MCF 10A (cell line): ENCODE data around the gene SLC13A3. TPM values are rescaled to one million over a fixed set of nuclear protein-coding genes. Genes with fewer than 3 reads are reported as not detected.

Experiments
- BruUV-seq: library from RNA; stranded (reverse); fragments of 400-500 nt; replicated peaks from 2 replicates; lab custom pipeline; 2021; lab: Mats Ljungman, UMichigan
- CTCF ChIA-PET: fragments of 300-600 bp; sonication (Branson Sonifier 250); formaldehyde crosslinking; extraction: SDS; loops from one replicate; lab custom pipeline; 2021; ENCODE audit warnings: antibody characterized with exemption, inconsistent platforms; lab: Yijun Ruan, JAX
- POLR2A ChIA-PET: fragments of 300-600, 350-650 bp; sonication (Branson Sonifier 250); formaldehyde crosslinking; extraction: SDS; loops from one replicate; lab custom pipeline; 2020; ENCODE audit warnings: antibody characterized with exemption, inconsistent platforms; lab: Yijun Ruan, JAX
- DNase-seq: peaks from one replicate; pipeline ENCODE4 v3.0.0-alpha.2; 2018; ENCODE audit not compliant: unreplicated experiment
- H3K27ac Mint-ChIP-seq: one replicate; pipeline ENCODE4 v1.8.0; 2022; ENCODE audit warnings: mild to moderate bottlenecking, low read depth, mixed read lengths; ENCODE audit not compliant: unreplicated experiment
- H3K27me3 Mint-ChIP-seq: one replicate; pipeline ENCODE4 v1.8.0; 2022; ENCODE audit warnings: mixed read lengths; ENCODE audit not compliant: insufficient read depth, unreplicated experiment
- H3K36me3 Mint-ChIP-seq: one replicate; pipeline ENCODE4 v1.8.0; 2022; ENCODE audit warnings: mild to moderate bottlenecking, moderate library complexity, mixed read lengths; ENCODE audit not compliant: insufficient read depth, unreplicated experiment
- H3K4me1 Mint-ChIP-seq: one replicate; pipeline ENCODE4 v1.8.0; 2022; ENCODE audit warnings: mixed read lengths; ENCODE audit not compliant: insufficient read depth, unreplicated experiment
- H3K4me3 Mint-ChIP-seq: one replicate; pipeline ENCODE4 v1.8.0; 2022; ENCODE audit warnings: mild to moderate bottlenecking, moderate library complexity, mixed read lengths; ENCODE audit not compliant: unreplicated experiment
- H3K9me3 Mint-ChIP-seq: one replicate; pipeline ENCODE4 v1.8.0; 2022; ENCODE audit warnings: mixed read lengths; ENCODE audit not compliant: unreplicated experiment
- intact Hi-C: fragments of 100-400 bp; cut with micrococcal nuclease; formaldehyde crosslinking; loops from 2 replicates; pipeline ENCODE4 v1.14.1; 2022
- total RNA-seq: library from RNA; stranded (reverse); gene quantifications from 2 replicates; pipeline ENCODE4 v1.2.3, GENCODE V29; 2022
- TF ChIP-seq, protein P1 (sequence below): fragments of 200-600 bp; IDR thresholded peaks from one replicate; pipeline ENCODE4 v1.8.0; 2022; ENCODE audit warnings: antibody characterized with exemption, mild to moderate bottlenecking; ENCODE audit not compliant: unreplicated experiment

The SLC13A3 gene
- total RNA-seq, 1 experiment from 2014 or later: not detected

DNA sequence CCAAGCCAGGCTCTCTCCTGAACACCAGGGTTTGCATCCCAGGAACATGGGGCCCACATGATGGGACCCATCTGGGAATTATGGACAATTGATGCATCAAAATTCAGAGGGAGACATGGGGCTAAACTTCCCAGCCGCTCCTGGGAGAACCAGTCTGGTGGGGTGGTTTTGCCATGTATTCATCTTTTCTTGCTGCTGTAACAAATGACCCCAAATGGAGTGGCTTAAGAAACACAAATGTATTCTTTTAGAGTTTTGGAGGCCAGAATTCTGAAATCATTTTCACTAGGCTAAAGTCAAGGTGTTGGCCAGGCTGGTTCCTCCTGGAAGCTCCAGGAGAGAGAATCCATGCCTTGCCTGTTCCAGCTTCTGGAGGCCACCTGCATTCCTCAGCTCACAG is 6.5 kb downstream of the SLC13A3 start:
- CTCF ChIA-PET: no interaction called here
- TF ChIP-seq, protein P1, sequence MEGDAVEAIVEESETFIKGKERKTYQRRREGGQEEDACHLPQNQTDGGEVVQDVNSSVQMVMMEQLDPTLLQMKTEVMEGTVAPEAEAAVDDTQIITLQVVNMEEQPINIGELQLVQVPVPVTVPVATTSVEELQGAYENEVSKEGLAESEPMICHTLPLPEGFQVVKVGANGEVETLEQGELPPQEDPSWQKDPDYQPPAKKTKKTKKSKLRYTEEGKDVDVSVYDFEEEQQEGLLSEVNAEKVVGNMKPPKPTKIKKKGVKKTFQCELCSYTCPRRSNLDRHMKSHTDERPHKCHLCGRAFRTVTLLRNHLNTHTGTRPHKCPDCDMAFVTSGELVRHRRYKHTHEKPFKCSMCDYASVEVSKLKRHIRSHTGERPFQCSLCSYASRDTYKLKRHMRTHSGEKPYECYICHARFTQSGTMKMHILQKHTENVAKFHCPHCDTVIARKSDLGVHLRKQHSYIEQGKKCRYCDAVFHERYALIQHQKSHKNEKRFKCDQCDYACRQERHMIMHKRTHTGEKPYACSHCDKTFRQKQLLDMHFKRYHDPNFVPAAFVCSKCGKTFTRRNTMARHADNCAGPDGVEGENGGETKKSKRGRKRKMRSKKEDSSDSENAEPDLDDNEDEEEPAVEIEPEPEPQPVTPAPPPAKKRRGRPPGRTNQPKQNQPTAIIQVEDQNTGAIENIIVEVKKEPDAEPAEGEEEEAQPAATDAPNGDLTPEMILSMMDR: no peak
- DNase-seq: no peak
- H3K36me3 Mint-ChIP-seq: no peaks in the 10 kb centered on the region
- H3K9me3 Mint-ChIP-seq: no peaks in the 10 kb centered on the region
- peaks cover 82% of the 10 kb centered on the region for H3K27me3 Mint-ChIP-seq
- no TSS peak for BruUV-seq
- no peak overlapping the region for H3K27ac Mint-ChIP-seq
- H3K4me3 Mint-ChIP-seq: no peak overlapping the region
- no peaks in the 10 kb centered on the region for H3K4me1 Mint-ChIP-seq
- POLR2A ChIA-PET: no interaction called here
- intact Hi-C loops: no loop called here

DNA sequence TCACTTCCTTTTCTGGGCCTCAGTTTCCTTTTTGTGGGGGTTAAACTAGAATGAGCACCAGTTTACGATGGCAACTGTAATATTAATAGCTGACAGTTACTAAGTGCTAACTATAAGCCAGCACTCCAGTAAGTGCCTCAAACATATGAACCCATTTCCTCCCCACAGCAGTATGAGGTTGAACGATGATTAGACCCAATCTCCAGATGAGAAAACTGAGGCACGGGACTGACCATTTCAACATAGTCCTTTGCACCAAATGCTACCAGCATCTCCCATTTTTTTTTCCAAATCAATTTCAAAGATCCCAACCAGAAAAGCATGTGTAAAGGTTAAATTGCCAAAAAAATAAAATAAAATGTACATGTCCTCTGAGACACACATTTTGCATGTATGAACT is 7.1 kb downstream of the SLC13A3 start:
- intact Hi-C loops: no loop called here
- TF ChIP-seq, protein P1: no peak
- Mint-ChIP-seq H3K27ac (no peak overlapping the region), H3K4me1 (no peaks in the 10 kb centered on the region), H3K27me3 (peaks cover 76% of the 10 kb centered on the region), H3K4me3 (no peak overlapping the region), H3K36me3 (no peaks in the 10 kb centered on the region), H3K9me3 (no peaks in the 10 kb centered on the region)
- no TSS peak for BruUV-seq
- no peak for DNase-seq
- CTCF ChIA-PET: no interaction called here
- POLR2A ChIA-PET: no interaction called here

DNA sequence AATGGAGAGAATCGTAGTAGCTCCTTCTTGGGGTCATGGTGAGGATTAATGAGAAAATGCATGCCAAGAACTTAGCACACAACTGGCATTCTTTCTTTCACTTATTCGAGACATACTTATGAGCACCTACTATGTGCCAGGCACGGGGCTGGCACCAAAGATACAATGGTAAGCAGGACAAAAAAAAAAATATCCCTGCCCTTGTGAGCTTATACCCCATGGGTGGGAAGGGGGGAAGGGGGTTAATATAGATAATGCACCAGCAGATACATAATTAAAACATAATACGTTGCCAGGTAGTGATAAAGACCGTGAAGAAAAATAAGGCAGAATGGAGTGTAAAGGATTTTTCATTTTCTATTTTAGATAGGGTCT is 8.3 kb downstream of the SLC13A3 start:
- Mint-ChIP-seq H3K9me3 (no peaks in the 10 kb centered on the region), H3K36me3 (no peaks in the 10 kb centered on the region), H3K4me1 (no peaks in the 10 kb centered on the region), H3K27ac (no peak overlapping the region), H3K27me3 (peaks cover 65% of the 10 kb centered on the region), H3K4me3 (no peak overlapping the region)
- intact Hi-C loops: no loop called here
- ChIA-PET CTCF (interaction anchor here (0.9 to 1.5 kb wide), 3 partner anchors 9 to 39 kb away, joined by 3 to 5 read pairs (median 3); no protein-coding TSS in a partner anchor), POLR2A (no interaction called here)
- BruUV-seq: no TSS peak
- no peak for DNase-seq
- TF ChIP-seq, protein P1: no peak

DNA sequence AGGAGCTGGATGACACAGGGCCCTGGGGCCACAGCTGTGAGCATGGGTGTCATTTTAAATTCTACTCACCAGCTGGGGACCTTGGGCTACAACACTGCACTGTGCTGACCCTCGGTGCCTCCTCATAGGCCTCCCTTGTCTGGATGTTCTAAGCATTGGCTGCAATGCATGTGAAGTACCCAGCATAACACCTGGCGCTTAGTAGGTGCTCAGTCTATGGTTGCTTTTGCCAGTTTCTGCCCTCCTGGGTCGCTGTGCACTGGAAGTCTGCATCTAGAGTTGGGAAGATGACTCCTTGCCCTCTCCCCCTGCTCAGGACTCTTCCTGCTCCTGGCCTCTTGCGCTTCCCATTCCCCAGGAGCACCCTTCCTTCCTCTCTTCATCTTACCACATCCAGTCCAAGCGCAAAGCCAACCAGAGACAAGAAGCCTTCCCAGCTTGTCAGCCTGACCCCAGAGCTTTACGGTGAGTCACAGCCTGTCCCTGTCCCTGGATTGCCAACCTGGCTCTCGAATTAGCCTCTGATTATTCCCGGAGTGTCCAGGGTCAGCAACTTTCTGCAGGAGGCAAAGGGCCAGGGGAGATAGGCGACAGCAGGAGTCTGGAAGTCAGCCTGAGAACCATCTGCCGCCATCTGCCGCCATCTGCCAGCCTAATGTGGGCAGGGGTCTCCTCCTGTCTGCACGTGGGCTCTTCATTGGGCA is 8.8 kb downstream of the SLC13A3 start:
- intact Hi-C loops: no loop called here
- H3K4me1 Mint-ChIP-seq: no peaks in the 10 kb centered on the region
- H3K9me3 Mint-ChIP-seq: no peaks in the 10 kb centered on the region
- no TSS peak for BruUV-seq
- ChIA-PET CTCF (interaction anchor here (0.9 to 1.5 kb wide), 3 partner anchors 10 to 39 kb away, joined by 3 to 5 read pairs (median 3); no protein-coding TSS in a partner anchor), POLR2A (no interaction called here)
- no peak overlapping the region for H3K27ac Mint-ChIP-seq
- no peak overlapping the region for H3K4me3 Mint-ChIP-seq
- TF ChIP-seq, protein P1: no peak
- no peaks in the 10 kb centered on the region for H3K36me3 Mint-ChIP-seq
- no peak for DNase-seq
- H3K27me3 Mint-ChIP-seq: peaks cover 60% of the 10 kb centered on the region
